Caco-2 (cell line): ENCODE data around the gene CHD9NB. TPM values are rescaled to one million over a fixed set of nuclear protein-coding genes. Genes with fewer than 3 reads are reported as not detected.

Experiments
- BruUV-seq: library from RNA; stranded (reverse); fragments of 400-500 nt; replicated peaks from 2 replicates; lab custom pipeline; 2021; lab: Mats Ljungman, UMichigan
- CTCF ChIA-PET: fragments of 300-600 bp; sonication (Branson Sonifier 250); formaldehyde crosslinking; loops from one replicate; lab custom pipeline; 2022; ENCODE audit warnings: antibody characterized with exemption; lab: Charles Lee
- POLR2A ChIA-PET: fragments of 300-600 bp; sonication (Branson Sonifier 250); formaldehyde crosslinking; loops from one replicate; lab custom pipeline; 2022; ENCODE audit warnings: antibody characterized with exemption; lab: Charles Lee
- DNase-seq, 2 experiments: peaks; one replicate each; pipeline versions ENCODE4 v3.0.0 to v3.0.0-alpha.2; 2020 to 2022
- H3K27me3 ChIP-seq: replicated peaks from 2 replicates; pipeline ENCODE4 v1.6.0; 2011; ENCODE audit warnings: low read length; ENCODE audit not compliant: control insufficient read depth, insufficient read depth
- H3K36me3 ChIP-seq: 2 replicates; pipeline ENCODE4 v1.5.1; 2011; ENCODE audit warnings: low read length; ENCODE audit not compliant: control insufficient read depth, insufficient read depth
- H3K4me1 ChIP-seq: fragments of 250-450 bp; sonication (Bioruptor Pico); 2 replicates; pipeline ENCODE4 v1.5.1; 2020; ENCODE audit warnings: mild to moderate bottlenecking
- H3K4me3 ChIP-seq: 2 replicates; pipeline ENCODE4 v1.5.1; 2011; ENCODE audit warnings: low read depth, mild to moderate bottlenecking, control low read depth, low read length
- H3K9me3 ChIP-seq: fragments of 250-450 bp; sonication (Bioruptor Pico); 2 replicates; pipeline ENCODE4 v1.5.1; 2020; ENCODE audit warnings: mild to moderate bottlenecking, moderate library complexity
- H3K27ac Mint-ChIP-seq: one replicate; pipeline ENCODE4 v1.8.0; 2022; ENCODE audit warnings: mixed read lengths; ENCODE audit not compliant: unreplicated experiment
- H3K27me3 Mint-ChIP-seq: one replicate; pipeline ENCODE4 v1.8.0; 2022; ENCODE audit warnings: mixed read lengths; ENCODE audit not compliant: insufficient read depth, unreplicated experiment
- H3K36me3 Mint-ChIP-seq: one replicate; pipeline ENCODE4 v1.8.0; 2022; ENCODE audit warnings: mild to moderate bottlenecking, mixed read lengths; ENCODE audit not compliant: insufficient read depth, unreplicated experiment
- H3K4me1 Mint-ChIP-seq: one replicate; pipeline ENCODE4 v1.8.0; 2022; ENCODE audit warnings: low read depth, mixed read lengths; ENCODE audit not compliant: unreplicated experiment
- H3K4me3 Mint-ChIP-seq: one replicate; pipeline ENCODE4 v1.8.0; 2022; ENCODE audit warnings: mild to moderate bottlenecking, moderate library complexity, mixed read lengths; ENCODE audit not compliant: unreplicated experiment
- H3K9me3 Mint-ChIP-seq: one replicate; pipeline ENCODE4 v1.8.0; 2022; ENCODE audit warnings: mixed read lengths; ENCODE audit not compliant: unreplicated experiment
- intact Hi-C: fragments of 100-400 bp; cut with micrococcal nuclease; formaldehyde crosslinking; loops from one replicate; pipeline ENCODE4 v1.10.0; 2022; ENCODE audit not compliant: unreplicated experiment
- total RNA-seq: library from RNA; stranded (reverse); gene quantifications from 2 replicates; pipeline ENCODE4 v1.2.3, GENCODE V29; 2022
- TF ChIP-seq, protein P1 (sequence below), 2 experiments: fragments of 200-600 bp in 1 of 2; IDR thresholded peaks; 1 replicate in 1 of 2; 2 replicates in 1 of 2; pipeline versions ENCODE4 v1.5.1 to v1.8.0; 2011 to 2022; ENCODE audit warnings: antibody characterized with exemption in 1 of 2, control low read depth in 1 of 2, inconsistent platforms in 1 of 2, low read depth in 1 of 2, low read length in 1 of 2, mild to moderate bottlenecking in 1 of 2, moderate library complexity in 1 of 2; ENCODE audit not compliant: insufficient read depth in 1 of 2, severe bottlenecking in 1 of 2, unreplicated experiment in 1 of 2

CHD9NB gene
- total RNA-seq, 1 experiment from 2014 or later, result not detected

DNA sequence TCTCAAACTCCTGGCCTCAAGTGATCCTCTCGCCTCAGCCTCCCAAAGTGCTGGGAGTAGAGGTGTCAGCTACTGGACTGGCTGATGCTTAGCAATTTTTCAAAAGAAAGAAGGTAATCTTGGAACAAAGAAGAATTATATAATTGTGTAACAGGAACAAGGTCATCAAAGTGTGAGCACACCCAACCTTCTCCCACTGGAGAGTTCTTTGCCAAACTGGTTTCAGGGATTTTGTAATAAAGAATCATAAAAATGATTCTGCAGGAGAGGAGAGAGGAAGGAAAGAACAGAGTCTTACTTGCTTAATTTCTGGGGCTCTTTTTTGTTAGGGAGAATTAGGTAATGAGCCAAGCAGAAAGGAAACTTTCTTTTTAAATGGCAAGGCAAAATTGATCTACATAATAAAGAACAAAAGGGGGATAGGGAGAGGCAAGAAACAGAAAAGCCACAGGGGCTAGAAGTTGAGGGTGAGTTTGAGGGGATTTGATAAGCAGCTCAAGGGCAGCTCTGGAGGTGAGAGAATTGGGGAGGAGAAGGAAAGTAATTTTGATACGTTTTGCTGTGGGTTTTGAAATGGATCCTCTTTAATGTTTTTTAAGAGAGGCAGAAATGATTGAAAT, 21.3 kb downstream of the CHD9NB start:
- BruUV-seq, result no TSS peak
- Mint-ChIP-seq H3K4me3 (no peak overlapping the region), H3K9me3 (no peaks in the 10 kb centered on the region), H3K27ac (no peak overlapping the region), H3K4me1 (peaks cover 11% of the 10 kb centered on the region), H3K27me3 (peaks cover 10% of the 10 kb centered on the region), H3K36me3 (no peaks in the 10 kb centered on the region)
- ChIA-PET CTCF (no interaction called here), POLR2A (no interaction called here)
- Histone ChIP-seq H3K27me3 (no peaks in the 10 kb centered on the region), H3K9me3 (peaks cover 7% of the 10 kb centered on the region), H3K36me3 (no peaks in the 10 kb centered on the region), H3K4me1 (no peaks in the 10 kb centered on the region), H3K4me3 (no peak overlapping the region)
- TF ChIP-seq, protein P1, sequence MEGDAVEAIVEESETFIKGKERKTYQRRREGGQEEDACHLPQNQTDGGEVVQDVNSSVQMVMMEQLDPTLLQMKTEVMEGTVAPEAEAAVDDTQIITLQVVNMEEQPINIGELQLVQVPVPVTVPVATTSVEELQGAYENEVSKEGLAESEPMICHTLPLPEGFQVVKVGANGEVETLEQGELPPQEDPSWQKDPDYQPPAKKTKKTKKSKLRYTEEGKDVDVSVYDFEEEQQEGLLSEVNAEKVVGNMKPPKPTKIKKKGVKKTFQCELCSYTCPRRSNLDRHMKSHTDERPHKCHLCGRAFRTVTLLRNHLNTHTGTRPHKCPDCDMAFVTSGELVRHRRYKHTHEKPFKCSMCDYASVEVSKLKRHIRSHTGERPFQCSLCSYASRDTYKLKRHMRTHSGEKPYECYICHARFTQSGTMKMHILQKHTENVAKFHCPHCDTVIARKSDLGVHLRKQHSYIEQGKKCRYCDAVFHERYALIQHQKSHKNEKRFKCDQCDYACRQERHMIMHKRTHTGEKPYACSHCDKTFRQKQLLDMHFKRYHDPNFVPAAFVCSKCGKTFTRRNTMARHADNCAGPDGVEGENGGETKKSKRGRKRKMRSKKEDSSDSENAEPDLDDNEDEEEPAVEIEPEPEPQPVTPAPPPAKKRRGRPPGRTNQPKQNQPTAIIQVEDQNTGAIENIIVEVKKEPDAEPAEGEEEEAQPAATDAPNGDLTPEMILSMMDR (IDR thresholded peaks at IDR 0.05; ENCODE audit: insufficient read depth in 1 of 2, low read depth in 1 of 2, low read length in 1 of 2, severe bottlenecking in 1 of 2, unreplicated experiment in 1 of 2), result no peak
- intact Hi-C loops, result no loop called here
- no peak for DNase-seq

DNA sequence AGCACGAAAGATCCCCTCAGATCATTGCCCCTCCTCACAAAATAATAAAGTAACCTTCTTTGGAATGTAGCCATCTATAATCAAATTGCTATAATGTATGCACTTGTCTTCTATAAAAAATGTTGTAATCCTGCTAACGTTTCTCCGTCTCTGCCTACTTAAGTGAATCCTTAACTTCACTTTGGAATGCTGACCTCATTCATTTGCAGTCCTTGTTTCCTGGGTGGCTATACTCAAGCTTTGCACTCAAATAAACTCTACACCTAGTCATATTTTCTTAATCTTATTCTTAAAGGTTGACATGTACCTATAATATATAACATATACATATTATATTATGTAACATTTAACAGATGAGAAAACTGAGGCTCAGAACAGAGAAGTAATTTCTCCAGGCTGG, 22.7 kb downstream of the CHD9NB start:
- Histone ChIP-seq H3K4me1 (no peaks in the 10 kb centered on the region), H3K27me3 (no peaks in the 10 kb centered on the region), H3K36me3 (no peaks in the 10 kb centered on the region), H3K9me3 (peaks cover 7% of the 10 kb centered on the region), H3K4me3 (no peak overlapping the region)
- Mint-ChIP-seq H3K27ac (no peak overlapping the region), H3K4me3 (no peak overlapping the region), H3K27me3 (peaks cover 8% of the 10 kb centered on the region), H3K9me3 (no peaks in the 10 kb centered on the region), H3K36me3 (no peaks in the 10 kb centered on the region), H3K4me1 (peaks cover 6% of the 10 kb centered on the region)
- intact Hi-C loops, result no loop called here
- POLR2A ChIA-PET, result no interaction called here
- TF ChIP-seq, protein P1 (IDR thresholded peaks at IDR 0.05; ENCODE audit: insufficient read depth in 1 of 2, low read depth in 1 of 2, low read length in 1 of 2, severe bottlenecking in 1 of 2, unreplicated experiment in 1 of 2), result no peak
- CTCF ChIA-PET, result no interaction called here
- no TSS peak for BruUV-seq
- no peak for DNase-seq

DNA sequence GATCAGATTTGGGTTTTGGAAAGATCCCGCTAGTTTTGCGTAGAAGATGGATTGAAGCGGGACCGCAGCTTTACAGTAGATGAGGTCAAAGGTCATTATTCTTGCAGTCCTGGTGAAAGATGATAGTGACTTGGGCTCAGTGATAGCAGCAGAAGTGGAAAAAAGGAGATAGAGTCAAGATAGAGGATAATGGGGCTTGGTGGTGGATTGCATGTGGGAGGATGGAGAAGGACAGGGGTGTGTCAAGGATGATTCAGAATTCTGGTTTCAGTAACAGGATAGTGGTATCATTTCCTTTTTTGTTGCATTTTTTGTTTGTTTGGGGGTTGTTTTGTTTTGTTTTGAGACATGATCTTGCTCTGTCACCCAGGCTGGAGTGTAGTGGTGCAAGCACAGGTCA, 28.7 kb downstream of the CHD9NB start:
- H3K27me3 ChIP-seq, result no peaks in the 10 kb centered on the region; the same call in 1 of the 2 replicates
- no peak for DNase-seq
- no peaks in the 10 kb centered on the region for H3K9me3 ChIP-seq
- H3K9me3 Mint-ChIP-seq, result no peaks in the 10 kb centered on the region
- no peak overlapping the region for H3K27ac Mint-ChIP-seq
- TF ChIP-seq, protein P1 (IDR thresholded peaks at IDR 0.05; ENCODE audit: insufficient read depth in 1 of 2, low read depth in 1 of 2, low read length in 1 of 2, severe bottlenecking in 1 of 2, unreplicated experiment in 1 of 2), result no peak
- intact Hi-C loops, result loop anchor here (5.0 kb wide), 1 partner anchor 1042 kb away; no protein-coding TSS in a partner anchor
- BruUV-seq, result no TSS peak
- H3K4me1 ChIP-seq, result no peaks in the 10 kb centered on the region
- ChIA-PET CTCF (interaction anchor here (1.9 kb wide), 1 partner anchor 954 kb away, joined by 9 read pairs; no protein-coding TSS in a partner anchor), POLR2A (no interaction called here)
- no peaks in the 10 kb centered on the region for H3K4me1 Mint-ChIP-seq
- H3K4me3 ChIP-seq, result no peak overlapping the region
- H3K4me3 Mint-ChIP-seq, result no peak overlapping the region
- H3K36me3 ChIP-seq, result no peaks in the 10 kb centered on the region
- peaks cover 6% of the 10 kb centered on the region for H3K27me3 Mint-ChIP-seq
- H3K36me3 Mint-ChIP-seq, result no peaks in the 10 kb centered on the region
